ENCODE data around the gene MYO16. TPM values are rescaled to one million over a fixed set of nuclear protein-coding genes. Genes with fewer than 3 reads are reported as not detected.

MYO16 gene
- total and polyA plus RNA-seq, 7 donors = under 0.01 to 0.33 (median 0.28) TPM; not detected in 2

GRCh38 chr13:108662528-108662927 lies 33.1 kb downstream of the MYO16 start:
- intact Hi-C loops (cut with DNase I) = no loop called here
- H3K4me3 ChIP-seq = no peak overlapping the region
- H3K9me3 ChIP-seq = no peaks in the 10 kb centered on the region
- H3K4me1 ChIP-seq = no peaks in the 10 kb centered on the region
- WGBS, 2 donors = 82 to 87% methylated on average over 5 of the region's 5 CpGs
- no peak for DNase-seq
- no peaks in the 10 kb centered on the region for H3K36me3 ChIP-seq
- H3K27me3 ChIP-seq = no peaks in the 10 kb centered on the region
- TF ChIP-seq EP300 (IDR thresholded peaks at IDR 0.05) = no peak
- TF ChIP-seq POLR2A (IDR thresholded peaks at IDR 0.05) = no peak
- no peak for TF ChIP-seq CTCF (IDR thresholded peaks at IDR 0.05)
- no peak for TF ChIP-seq POLR2AphosphoS5 (IDR thresholded peaks at IDR 0.05)
- H3K27ac ChIP-seq = no peak overlapping the region

GRCh38 chr13:108663710-108664109 lies 34.3 kb downstream of the MYO16 start:
- H3K4me1 ChIP-seq = no peaks in the 10 kb centered on the region
- H3K36me3 ChIP-seq = no peaks in the 10 kb centered on the region
- WGBS, 2 donors = 77 to 79% methylated on average over 3 of the region's 3 CpGs
- H3K27ac ChIP-seq = no peak overlapping the region
- no peak overlapping the region for H3K4me3 ChIP-seq
- peaks cover 0 to 2% (median 0%) of the 10 kb centered on the region in 4 donors for H3K9me3 ChIP-seq
- no peaks in the 10 kb centered on the region for H3K27me3 ChIP-seq
- DNase-seq = no peak
- no peak for TF ChIP-seq CTCF (IDR thresholded peaks at IDR 0.05)
- TF ChIP-seq EP300 (IDR thresholded peaks at IDR 0.05) = no peak
- TF ChIP-seq POLR2AphosphoS5 (IDR thresholded peaks at IDR 0.05) = no peak
- no peak for TF ChIP-seq POLR2A (IDR thresholded peaks at IDR 0.05)
- intact Hi-C loops (cut with DNase I) = no loop called here

GRCh38 chr13:108667205-108667604 lies 37.8 kb downstream of the MYO16 start:
- Histone ChIP-seq H3K36me3 (no peaks in the 10 kb centered on the region), H3K4me3 (no peak overlapping the region), H3K9me3 (peaks cover 0 to 6% (median 0%) of the 10 kb centered on the region in 4 donors), H3K27ac (no peak overlapping the region), H3K27me3 (no peaks in the 10 kb centered on the region), H3K4me1 (no peaks in the 10 kb centered on the region)
- intact Hi-C loops (cut with DNase I) = no loop called here
- WGBS, 2 donors = 85 to 97% methylated on average over 1 of the region's 1 CpG
- no peak for TF ChIP-seq POLR2A (IDR thresholded peaks at IDR 0.05)
- TF ChIP-seq CTCF (IDR thresholded peaks at IDR 0.05) = no peak
- TF ChIP-seq EP300 (IDR thresholded peaks at IDR 0.05) = no peak
- TF ChIP-seq POLR2AphosphoS5 (IDR thresholded peaks at IDR 0.05) = no peak
- no peak for DNase-seq

GRCh38 chr13:108669381-108669780 lies 40.0 kb downstream of the MYO16 start:
- Histone ChIP-seq H3K27me3 (no peaks in the 10 kb centered on the region), H3K27ac (no peak overlapping the region), H3K9me3 (peaks cover 0 to 6% (median 0%) of the 10 kb centered on the region in 4 donors), H3K4me1 (no peaks in the 10 kb centered on the region), H3K36me3 (no peaks in the 10 kb centered on the region), H3K4me3 (no peak overlapping the region)
- WGBS, 2 donors = 48 to 58% methylated on average over 1 of the region's 1 CpG
- TF ChIP-seq EP300 (IDR thresholded peaks at IDR 0.05) = no peak
- TF ChIP-seq POLR2AphosphoS5 (IDR thresholded peaks at IDR 0.05) = no peak
- TF ChIP-seq CTCF (IDR thresholded peaks at IDR 0.05) = no peak
- no peak for TF ChIP-seq POLR2A (IDR thresholded peaks at IDR 0.05)
- DNase-seq = no peak
- intact Hi-C loops (cut with DNase I) = no loop called here

GRCh38 chr13:108674346-108674745 lies 44.9 kb downstream of the MYO16 start:
- TF ChIP-seq POLR2A (IDR thresholded peaks at IDR 0.05) (no peak), CTCF (IDR thresholded peaks at IDR 0.05) (no peak), EP300 (IDR thresholded peaks at IDR 0.05) (no peak), POLR2AphosphoS5 (IDR thresholded peaks at IDR 0.05) (no peak)
- Histone ChIP-seq H3K4me3 (no peak overlapping the region), H3K27me3 (no peaks in the 10 kb centered on the region), H3K4me1 (no peaks in the 10 kb centered on the region), H3K9me3 (no peaks in the 10 kb centered on the region), H3K27ac (no peak overlapping the region), H3K36me3 (no peaks in the 10 kb centered on the region)
- no peak for DNase-seq
- intact Hi-C loops (cut with DNase I) = no loop called here
- WGBS, 2 donors = 79 to 88% methylated on average over 6 of the region's 6 CpGs
